ENCODE data around the gene PLCB2. TPM values are rescaled to one million over a fixed set of nuclear protein-coding genes. Genes with fewer than 3 reads are reported as not detected.

PLCB2 gene, protein sequence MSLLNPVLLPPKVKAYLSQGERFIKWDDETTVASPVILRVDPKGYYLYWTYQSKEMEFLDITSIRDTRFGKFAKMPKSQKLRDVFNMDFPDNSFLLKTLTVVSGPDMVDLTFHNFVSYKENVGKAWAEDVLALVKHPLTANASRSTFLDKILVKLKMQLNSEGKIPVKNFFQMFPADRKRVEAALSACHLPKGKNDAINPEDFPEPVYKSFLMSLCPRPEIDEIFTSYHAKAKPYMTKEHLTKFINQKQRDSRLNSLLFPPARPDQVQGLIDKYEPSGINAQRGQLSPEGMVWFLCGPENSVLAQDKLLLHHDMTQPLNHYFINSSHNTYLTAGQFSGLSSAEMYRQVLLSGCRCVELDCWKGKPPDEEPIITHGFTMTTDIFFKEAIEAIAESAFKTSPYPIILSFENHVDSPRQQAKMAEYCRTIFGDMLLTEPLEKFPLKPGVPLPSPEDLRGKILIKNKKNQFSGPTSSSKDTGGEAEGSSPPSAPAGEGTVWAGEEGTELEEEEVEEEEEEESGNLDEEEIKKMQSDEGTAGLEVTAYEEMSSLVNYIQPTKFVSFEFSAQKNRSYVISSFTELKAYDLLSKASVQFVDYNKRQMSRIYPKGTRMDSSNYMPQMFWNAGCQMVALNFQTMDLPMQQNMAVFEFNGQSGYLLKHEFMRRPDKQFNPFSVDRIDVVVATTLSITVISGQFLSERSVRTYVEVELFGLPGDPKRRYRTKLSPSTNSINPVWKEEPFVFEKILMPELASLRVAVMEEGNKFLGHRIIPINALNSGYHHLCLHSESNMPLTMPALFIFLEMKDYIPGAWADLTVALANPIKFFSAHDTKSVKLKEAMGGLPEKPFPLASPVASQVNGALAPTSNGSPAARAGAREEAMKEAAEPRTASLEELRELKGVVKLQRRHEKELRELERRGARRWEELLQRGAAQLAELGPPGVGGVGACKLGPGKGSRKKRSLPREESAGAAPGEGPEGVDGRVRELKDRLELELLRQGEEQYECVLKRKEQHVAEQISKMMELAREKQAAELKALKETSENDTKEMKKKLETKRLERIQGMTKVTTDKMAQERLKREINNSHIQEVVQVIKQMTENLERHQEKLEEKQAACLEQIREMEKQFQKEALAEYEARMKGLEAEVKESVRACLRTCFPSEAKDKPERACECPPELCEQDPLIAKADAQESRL
- 10 to 100 TPM; 90.4 to 91.8 TPM for total RNA-seq

DNA sequence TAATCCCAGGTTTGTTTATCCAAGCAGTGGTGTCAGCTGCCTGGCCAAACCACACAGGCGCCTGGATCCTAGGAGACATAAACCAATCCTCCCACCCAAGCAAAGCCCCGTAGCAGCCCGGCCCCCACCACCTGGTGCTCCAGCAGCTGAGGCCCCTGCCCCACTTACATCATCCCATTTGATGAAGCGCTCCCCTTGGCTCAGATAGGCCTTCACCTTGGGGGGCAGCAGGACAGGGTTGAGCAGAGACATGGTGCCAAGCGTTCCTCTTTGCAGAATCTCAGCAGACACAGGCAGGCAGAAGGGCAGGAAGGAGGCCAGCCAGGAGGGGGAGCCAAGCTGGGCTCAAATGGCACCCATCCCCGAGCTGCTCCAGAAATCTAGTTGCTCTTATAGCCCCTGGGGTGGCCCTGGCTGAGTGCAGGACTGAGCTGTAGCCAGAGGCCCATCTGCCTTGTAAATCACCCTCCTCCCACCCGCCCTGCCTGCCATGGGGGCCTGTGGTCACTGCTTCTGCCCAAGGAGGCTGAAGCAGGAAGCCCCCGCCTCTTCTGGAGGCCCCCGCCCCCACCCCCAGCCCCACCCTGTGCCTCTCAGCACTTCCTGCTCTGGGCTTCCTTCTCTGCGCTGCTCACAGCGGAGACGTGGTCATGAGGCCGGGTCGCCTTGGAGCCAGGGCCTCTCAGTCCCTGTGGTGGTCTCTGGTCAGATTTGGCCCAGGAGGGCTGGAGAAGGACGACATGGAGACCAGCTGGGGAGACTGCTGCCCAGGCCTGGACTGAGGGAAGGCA lies at the start of gene PLCB2:
Gene PLCB2 (minus strand): TSS at position 515 of the 791 bp plus-strand sequence. CDS start 263 bp downstream, at position 252.
- ATAC-seq (replicated peaks in 1 of 2) (peak; percentile 83 to 84), DNase-seq (peak; percentile 77 to 81)
- peak within 1 kb of the TSS; percentile 98 for H3K27ac Mint-ChIP-seq
- peak within 1 kb of the TSS; percentile 93 to 98 for H3K4me3 Mint-ChIP-seq
- no peaks in the 10 kb centered on the region for H3K27me3 Mint-ChIP-seq (ENCODE audit: low read depth)
- no peaks in the 10 kb centered on the region for H3K9me3 Mint-ChIP-seq
- H3K36me3 Mint-ChIP-seq (ENCODE audit: insufficient read depth in 2 of 2) = no peaks in the 10 kb centered on the region
- peaks cover 38% of the 10 kb centered on the region for H3K4me1 Mint-ChIP-seq (ENCODE audit: low read depth)

DNA sequence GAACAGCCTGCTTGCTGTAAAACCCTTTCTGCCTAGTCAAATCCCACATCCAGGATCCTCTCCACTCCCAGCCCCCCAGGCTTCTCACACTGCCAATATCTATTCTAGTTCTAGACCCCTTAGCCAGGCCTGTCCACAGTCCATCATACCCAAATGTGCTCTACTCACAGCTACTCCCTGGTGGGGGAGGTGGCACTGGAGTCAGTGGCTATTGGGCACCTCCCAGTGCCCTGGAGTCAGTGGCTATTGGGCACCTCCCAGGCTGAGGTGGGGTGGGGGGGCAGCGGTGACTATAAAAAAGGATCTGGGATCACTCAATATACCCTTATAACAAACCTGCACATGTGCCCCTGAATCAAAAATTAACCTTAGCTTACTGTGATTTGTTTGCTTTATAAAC lies 49.5 kb upstream of the PLCB2 start:
- no peak for ATAC-seq (replicated peaks in 1 of 2)
- no peaks in the 10 kb centered on the region for H3K9me3 Mint-ChIP-seq
- no peak for DNase-seq
- H3K27ac Mint-ChIP-seq = no peak overlapping the region
- peak overlapping the region; percentile 85 to 86 for H3K4me3 Mint-ChIP-seq
- no peaks in the 10 kb centered on the region for H3K4me1 Mint-ChIP-seq (ENCODE audit: low read depth)
- H3K36me3 Mint-ChIP-seq (ENCODE audit: insufficient read depth in 2 of 2) = no peaks in the 10 kb centered on the region
- H3K27me3 Mint-ChIP-seq (ENCODE audit: low read depth) = peaks cover 18% of the 10 kb centered on the region

DNA sequence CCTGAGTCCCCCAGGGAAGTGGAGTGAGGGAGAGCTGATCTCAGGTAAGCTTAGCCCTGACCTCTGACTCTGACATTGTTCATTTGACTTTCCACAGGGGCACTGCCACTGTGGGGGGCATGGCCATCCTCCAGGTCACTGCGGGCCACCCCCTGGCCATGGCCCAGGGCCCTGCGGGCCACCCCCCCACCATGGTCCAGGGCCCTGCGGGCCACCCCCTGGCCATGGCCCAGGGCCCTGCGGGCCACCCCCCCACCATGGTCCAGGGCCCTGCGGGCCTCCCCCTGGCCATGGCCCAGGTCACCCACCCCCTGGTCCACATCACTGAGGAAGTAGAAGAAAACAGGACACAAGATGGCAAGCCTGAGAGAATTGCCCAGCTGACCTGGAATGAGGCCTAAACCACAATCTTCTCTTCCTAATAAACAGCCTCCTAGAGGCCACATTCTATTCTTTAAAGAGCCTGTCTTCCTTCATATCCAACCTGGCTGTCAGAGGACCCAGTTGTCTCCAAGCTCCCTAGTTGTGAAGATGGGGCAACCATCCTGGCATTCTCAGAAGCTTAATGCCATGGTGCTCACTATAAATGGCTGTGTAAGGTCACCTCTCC lies 48.3 kb upstream of the PLCB2 start:
- ATAC-seq (replicated peaks in 1 of 2) = no peak
- no peak overlapping the region for H3K4me3 Mint-ChIP-seq
- no peaks in the 10 kb centered on the region for H3K9me3 Mint-ChIP-seq
- no peak for DNase-seq
- peaks cover 18% of the 10 kb centered on the region for H3K27me3 Mint-ChIP-seq (ENCODE audit: low read depth)
- no peaks in the 10 kb centered on the region for H3K4me1 Mint-ChIP-seq (ENCODE audit: low read depth)
- no peak overlapping the region for H3K27ac Mint-ChIP-seq
- H3K36me3 Mint-ChIP-seq (ENCODE audit: insufficient read depth in 2 of 2) = no peaks in the 10 kb centered on the region

DNA sequence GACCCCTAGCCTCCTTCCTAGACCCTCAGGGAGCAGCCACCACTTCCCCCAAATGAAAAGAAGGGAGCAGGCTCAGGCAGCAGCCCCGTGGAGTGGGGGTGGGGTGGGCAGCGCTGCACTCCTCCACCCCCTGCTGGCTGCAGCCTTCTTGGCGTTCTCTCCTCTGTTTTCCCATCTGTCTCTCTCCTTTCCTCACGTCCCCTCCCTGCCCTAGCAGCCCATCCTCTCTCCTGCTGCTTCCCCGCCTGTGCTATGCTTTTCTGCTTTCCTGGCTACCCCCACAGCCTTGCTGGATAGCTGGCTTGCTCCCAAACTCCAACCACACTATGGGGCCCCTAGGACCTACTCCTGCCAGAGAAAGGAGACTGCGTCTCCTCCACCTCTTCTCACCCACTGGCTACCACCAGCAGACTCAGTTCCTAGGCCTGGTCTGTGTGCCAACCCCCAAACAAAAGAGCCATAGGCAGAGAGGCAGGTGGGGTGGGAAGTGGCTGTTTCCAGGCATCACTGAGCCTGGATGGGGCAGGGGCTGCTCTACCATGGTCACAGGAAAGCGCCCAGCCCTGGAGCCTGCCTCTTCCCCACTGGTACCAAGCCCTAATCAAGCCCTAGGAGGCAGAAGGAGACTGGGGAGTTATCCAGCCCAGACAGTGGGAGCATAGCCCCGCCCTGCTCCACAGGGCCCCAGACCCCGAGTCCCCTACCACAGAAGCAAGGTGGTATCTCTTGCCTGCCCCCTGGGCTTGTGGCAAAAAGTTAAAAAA lies 46.9 kb upstream of the PLCB2 start:
- ATAC-seq (replicated peaks in 1 of 2) = no peak

DNA sequence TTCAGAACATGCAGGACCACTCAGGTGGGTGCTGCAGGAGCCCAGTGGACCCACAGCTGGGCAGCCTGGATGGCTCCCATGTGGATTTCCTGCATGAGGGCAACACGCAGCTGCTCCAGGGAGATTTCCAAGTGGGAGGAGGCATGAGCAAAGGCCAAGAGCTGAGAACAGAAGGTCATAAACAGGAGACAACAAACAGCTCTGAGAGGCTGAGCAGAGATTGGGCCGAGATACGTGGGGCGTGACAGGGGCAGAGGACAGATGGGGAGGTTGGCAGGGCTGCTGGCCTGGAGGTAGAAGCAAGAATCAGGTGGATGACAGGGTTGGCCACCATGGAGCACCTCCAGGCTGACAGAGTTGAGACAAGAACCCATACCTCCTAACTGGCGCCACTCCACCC lies 46.0 kb upstream of the PLCB2 start:
- H3K36me3 Mint-ChIP-seq (ENCODE audit: insufficient read depth in 2 of 2) = no peaks in the 10 kb centered on the region
- H3K4me3 Mint-ChIP-seq = no peak overlapping the region
- no peaks in the 10 kb centered on the region for H3K4me1 Mint-ChIP-seq (ENCODE audit: low read depth)
- DNase-seq (no peak), ATAC-seq (replicated peaks in 1 of 2) (no peak)
- no peak overlapping the region for H3K27ac Mint-ChIP-seq
- H3K9me3 Mint-ChIP-seq = no peaks in the 10 kb centered on the region
- H3K27me3 Mint-ChIP-seq (ENCODE audit: low read depth) = peaks cover 13% of the 10 kb centered on the region

More for the DNA sequence above, 46.9 kb upstream of the PLCB2 start:
- Mint-ChIP-seq H3K27ac (no peak overlapping the region), H3K36me3 (ENCODE audit: insufficient read depth in 2 of 2) (no peaks in the 10 kb centered on the region), H3K9me3 (no peaks in the 10 kb centered on the region), H3K4me1 (ENCODE audit: low read depth) (no peaks in the 10 kb centered on the region), H3K27me3 (ENCODE audit: low read depth) (peaks cover 18% of the 10 kb centered on the region), H3K4me3 (no peak overlapping the region)
- no peak for DNase-seq

DNA sequence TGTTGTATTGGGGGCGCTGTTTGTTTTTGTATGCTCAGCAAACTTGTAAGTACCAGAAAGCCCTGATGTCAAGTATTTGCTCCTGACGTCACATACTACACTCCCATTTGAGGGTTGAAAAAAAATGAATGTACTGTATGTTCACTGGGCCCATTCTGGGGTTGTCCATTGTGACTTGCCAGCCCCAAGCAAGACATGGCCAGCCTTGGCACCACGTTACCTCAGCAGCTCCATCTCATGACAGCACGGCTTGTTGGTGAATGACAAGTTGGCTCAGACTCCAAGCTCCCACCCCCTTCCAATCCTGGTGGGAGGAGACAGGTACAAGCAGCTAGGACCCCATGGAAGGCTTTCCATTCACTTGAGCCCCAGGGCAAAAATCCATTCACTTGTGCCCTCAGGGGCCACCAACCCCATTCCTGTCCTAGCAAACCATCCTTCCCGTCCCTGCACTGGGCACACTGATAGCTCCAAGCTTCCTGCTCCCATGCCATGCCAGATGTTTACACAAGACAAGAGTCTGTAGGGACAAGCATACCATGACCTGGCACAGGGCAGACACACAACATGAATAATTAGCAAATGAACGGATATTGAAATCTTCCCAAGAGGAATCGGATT lies 44.7 kb upstream of the PLCB2 start:
- no peaks in the 10 kb centered on the region for H3K36me3 Mint-ChIP-seq (ENCODE audit: insufficient read depth in 2 of 2)
- H3K27me3 Mint-ChIP-seq (ENCODE audit: low read depth) = peaks cover 12% of the 10 kb centered on the region
- ATAC-seq (replicated peaks in 1 of 2) (no peak), DNase-seq (no peak)
- H3K4me3 Mint-ChIP-seq = no peak overlapping the region
- H3K4me1 Mint-ChIP-seq (ENCODE audit: low read depth) = no peaks in the 10 kb centered on the region
- no peaks in the 10 kb centered on the region for H3K9me3 Mint-ChIP-seq
- no peak overlapping the region for H3K27ac Mint-ChIP-seq

DNA sequence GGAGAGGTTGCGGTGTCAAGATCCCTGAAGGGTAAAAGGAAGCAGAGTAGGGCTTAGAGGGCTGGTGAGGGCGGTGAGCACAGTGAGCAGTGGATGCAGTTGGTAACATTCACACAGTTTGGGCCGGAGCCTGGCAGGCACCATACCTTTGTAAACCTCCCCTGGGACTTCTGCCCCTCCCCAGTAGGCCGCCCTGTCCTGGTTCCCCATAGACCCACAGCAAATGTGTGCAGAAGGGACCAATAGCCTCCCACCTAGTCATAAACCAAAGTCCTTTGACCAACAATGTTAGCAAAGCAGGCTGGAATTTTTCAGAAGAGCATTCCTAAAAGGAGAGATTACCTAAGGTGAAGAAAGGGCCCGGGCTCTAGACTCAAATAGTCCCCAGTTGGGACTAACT lies 41.4 kb upstream of the PLCB2 start:
- DNase-seq = no peak
- H3K4me1 Mint-ChIP-seq (ENCODE audit: low read depth) = no peaks in the 10 kb centered on the region
- ATAC-seq (replicated peaks in 1 of 2) = no peak
- no peaks in the 10 kb centered on the region for H3K27me3 Mint-ChIP-seq (ENCODE audit: low read depth)
- H3K4me3 Mint-ChIP-seq = no peak overlapping the region
- no peaks in the 10 kb centered on the region for H3K36me3 Mint-ChIP-seq (ENCODE audit: insufficient read depth in 2 of 2)
- H3K27ac Mint-ChIP-seq = no peak overlapping the region
- no peaks in the 10 kb centered on the region for H3K9me3 Mint-ChIP-seq

DNA sequence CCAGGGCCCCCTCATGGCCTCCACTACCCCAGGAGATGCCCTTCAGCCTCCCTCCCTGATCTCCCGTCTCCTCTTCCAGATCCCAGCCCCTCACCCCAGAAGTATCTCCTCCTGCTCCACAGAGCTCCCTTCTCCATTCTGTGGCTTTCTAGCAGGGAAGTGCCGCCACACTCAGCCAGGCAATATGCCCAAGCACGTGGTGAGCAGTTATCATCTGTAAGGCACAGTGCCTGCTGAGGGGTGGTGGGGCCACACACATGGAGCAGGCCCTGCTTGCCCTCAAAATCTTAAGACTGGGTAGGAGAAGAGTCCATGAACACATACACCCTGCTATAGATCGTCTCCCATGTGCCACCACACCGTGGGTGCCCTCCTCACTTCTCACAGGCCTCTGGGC lies 40.7 kb upstream of the PLCB2 start:
- H3K4me1 Mint-ChIP-seq (ENCODE audit: low read depth) = no peaks in the 10 kb centered on the region
- no peaks in the 10 kb centered on the region for H3K36me3 Mint-ChIP-seq (ENCODE audit: insufficient read depth in 2 of 2)
- no peak overlapping the region for H3K27ac Mint-ChIP-seq
- no peaks in the 10 kb centered on the region for H3K9me3 Mint-ChIP-seq
- DNase-seq (no peak), ATAC-seq (replicated peaks in 1 of 2) (no peak)
- H3K4me3 Mint-ChIP-seq = no peak overlapping the region
- H3K27me3 Mint-ChIP-seq (ENCODE audit: low read depth) = no peaks in the 10 kb centered on the region

DNA sequence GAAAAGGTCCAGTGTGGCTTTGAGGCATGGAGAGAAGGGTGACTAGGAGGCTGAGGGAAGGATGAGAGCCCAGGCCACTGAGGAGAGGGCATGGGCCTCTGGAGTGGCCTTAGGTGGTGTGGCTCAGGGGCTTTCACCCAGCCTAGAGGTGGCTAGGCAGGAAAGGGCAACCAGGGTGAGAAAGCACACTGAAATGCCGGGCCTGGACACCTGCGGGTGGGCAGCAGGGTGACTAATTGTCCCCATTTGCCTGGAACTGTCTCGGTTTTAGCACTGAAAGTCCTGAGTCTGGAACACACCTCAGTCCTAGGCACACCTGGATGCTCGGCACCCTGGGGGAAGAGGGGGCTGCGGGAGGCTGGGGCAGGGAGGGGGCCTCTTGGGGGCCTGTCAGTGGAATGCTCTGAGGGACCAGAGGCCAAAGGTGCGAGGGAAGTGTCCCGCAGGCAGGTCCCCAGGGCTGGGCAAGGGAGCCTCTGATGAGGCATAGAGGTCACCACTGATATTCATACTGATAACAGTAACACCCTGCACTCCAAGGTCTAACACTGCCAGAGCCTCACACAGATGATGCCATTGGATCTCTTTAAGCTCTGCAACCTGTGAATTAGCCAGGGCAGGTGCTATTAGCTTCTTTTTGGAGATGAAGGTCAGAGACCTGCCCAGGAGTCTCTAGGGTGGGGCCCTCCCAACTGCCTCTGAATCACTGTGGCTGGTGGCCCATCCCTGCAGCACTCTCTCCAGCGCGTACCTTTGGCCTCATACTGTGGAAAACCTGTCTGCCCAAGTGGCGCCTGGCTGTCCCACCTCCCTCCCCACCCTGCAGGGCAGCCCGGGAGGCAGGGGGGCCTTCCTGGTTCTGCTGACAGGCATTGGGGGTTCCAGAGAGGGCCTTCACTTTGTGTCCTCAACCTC lies 40.1 kb upstream of the PLCB2 start:
- Mint-ChIP-seq H3K27me3 (ENCODE audit: low read depth) (no peaks in the 10 kb centered on the region), H3K27ac (no peak overlapping the region), H3K36me3 (ENCODE audit: insufficient read depth in 2 of 2) (no peaks in the 10 kb centered on the region), H3K9me3 (no peaks in the 10 kb centered on the region), H3K4me1 (ENCODE audit: low read depth) (no peaks in the 10 kb centered on the region), H3K4me3 (no peak overlapping the region)
- DNase-seq (no peak), ATAC-seq (replicated peaks in 1 of 2) (no peak)

DNA sequence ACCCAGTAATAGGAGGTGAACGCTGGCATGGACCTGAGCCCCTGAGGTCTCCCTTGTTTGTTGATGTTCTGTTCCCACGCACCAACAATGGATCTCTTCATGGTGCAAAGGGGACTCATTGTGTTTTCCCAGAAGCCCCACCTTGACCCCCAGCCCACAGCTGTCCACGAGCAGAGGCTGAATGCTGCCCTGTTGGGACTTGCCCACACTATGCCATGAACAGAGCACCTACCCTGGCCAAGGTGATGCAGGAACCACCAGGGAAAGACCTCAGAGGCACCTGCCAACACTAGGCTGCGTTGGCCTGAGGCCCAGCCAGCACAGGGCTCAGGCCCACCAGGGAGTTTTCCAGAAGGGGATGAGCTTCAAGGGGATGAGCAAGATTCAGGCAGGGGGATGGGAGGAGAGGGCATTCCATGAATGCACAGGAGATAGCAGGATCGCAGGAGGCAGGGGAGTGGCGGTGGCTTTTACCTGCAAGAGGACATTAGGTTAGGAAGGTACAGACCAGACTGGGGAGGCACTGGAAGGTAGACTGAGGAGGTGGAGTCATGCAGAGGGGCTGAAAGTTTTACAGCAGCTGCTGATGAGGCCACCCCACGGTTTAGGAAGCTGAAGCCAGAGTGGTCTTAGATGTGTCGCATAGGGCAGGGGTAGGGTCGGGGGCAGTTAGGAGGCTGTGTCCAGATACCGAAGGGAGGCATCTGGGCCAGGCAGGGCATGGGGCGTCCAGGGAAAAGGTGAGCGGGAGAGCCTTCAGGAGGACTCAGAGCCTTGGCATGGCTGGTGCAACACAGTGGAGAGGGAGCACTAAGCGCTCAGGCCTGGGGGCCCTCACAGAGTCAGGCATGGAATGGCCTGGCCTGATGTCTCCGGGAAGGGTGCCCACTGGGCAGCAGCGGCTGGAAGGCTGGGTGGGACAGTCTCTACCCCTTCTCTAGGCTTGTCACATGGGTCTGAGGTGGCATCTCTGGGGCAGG lies 39.1 kb upstream of the PLCB2 start:
- DNase-seq = no peak
- H3K36me3 Mint-ChIP-seq (ENCODE audit: insufficient read depth in 2 of 2) = no peaks in the 10 kb centered on the region
- no peaks in the 10 kb centered on the region for H3K4me1 Mint-ChIP-seq (ENCODE audit: low read depth)
- no peak overlapping the region for H3K4me3 Mint-ChIP-seq
- H3K27ac Mint-ChIP-seq = no peak overlapping the region
- no peak for ATAC-seq (replicated peaks in 1 of 2)
- no peaks in the 10 kb centered on the region for H3K9me3 Mint-ChIP-seq
- H3K27me3 Mint-ChIP-seq (ENCODE audit: low read depth) = no peaks in the 10 kb centered on the region

Measured in activated T-cell treated with anti-CD3 and anti-CD28 coated beads, Interleukin-2, amount 50 U/mL, for 72 hours (primary cell).